Neuronal stem cell (in vitro differentiated cells): ENCODE results near the gene TOB1.
"Not testable (repeated sequence)": the region's sequence is repeated elsewhere in the genome, so short reads cannot be mapped to it uniquely, and the experiment has no call there.

Experiments
- DNase-seq: peaks from one replicate; pipeline ENCODE4 v3.0.0-alpha.2; 2013; ENCODE audit warnings: low spot score
- H2AFZ ChIP-seq: one replicate; pipeline ENCODE4 v1.6.1; 2013; ENCODE audit warnings: mild to moderate bottlenecking, low read length, inconsistent platforms
- H2AK5ac ChIP-seq: 2 replicates; pipeline ENCODE4 v1.6.1; 2013; ENCODE audit warnings: low read depth, mild to moderate bottlenecking, inconsistent platforms, low read length, moderate library complexity, mixed read lengths
- H2BK120ac ChIP-seq: 2 replicates; pipeline ENCODE4 v1.6.1; 2013; ENCODE audit warnings: low read depth, mild to moderate bottlenecking, inconsistent platforms, low read length, moderate library complexity, mixed read lengths
- H2BK12ac ChIP-seq: one replicate; pipeline ENCODE4 v1.6.1; 2013; ENCODE audit warnings: low read length, inconsistent platforms
- H2BK15ac ChIP-seq: 2 replicates; pipeline ENCODE4 v1.6.1; 2013; ENCODE audit warnings: mild to moderate bottlenecking, low read length, inconsistent platforms, mixed read lengths
- H2BK5ac ChIP-seq: one replicate; pipeline ENCODE4 v1.6.1; 2013; ENCODE audit warnings: inconsistent platforms, mild to moderate bottlenecking, low read length, moderate library complexity
- H3K14ac ChIP-seq: one replicate; pipeline ENCODE4 v1.6.1; 2013; ENCODE audit warnings: low read length, inconsistent platforms
- H3K18ac ChIP-seq: 2 replicates; pipeline ENCODE4 v1.6.1; 2013; ENCODE audit warnings: low read length, inconsistent platforms
- H3K23ac ChIP-seq: 2 replicates; pipeline ENCODE4 v1.6.1; 2013; ENCODE audit warnings: low read depth, mild to moderate bottlenecking, mixed read lengths, low read length, inconsistent platforms; ENCODE audit not compliant: poor library complexity
- H3K27ac ChIP-seq: replicated peaks from 3 replicates; pipeline ENCODE4 v1.5.1; 2013; ENCODE audit warnings: low read length, inconsistent platforms
- H3K27me3 ChIP-seq, 3 experiments: 2 replicates each; pipeline ENCODE4 v1.6.1; 2013; ENCODE audit warnings: low read length in 3 of 3, mild to moderate bottlenecking in 2 of 3, inconsistent platforms in 1 of 3, low read depth in 1 of 3, mixed read lengths in 1 of 3, moderate library complexity in 1 of 3; ENCODE audit not compliant: control insufficient read depth in 3 of 3, insufficient read depth in 3 of 3
- H3K36me3 ChIP-seq, 2 donors: replicated peaks in 1 of 2; 2 replicates each; pipeline ENCODE4 v1.6.1; 2013; ENCODE audit warnings: low read length in 2 of 2; ENCODE audit not compliant: control insufficient read depth in 2 of 2, insufficient read depth in 2 of 2
- H3K4ac ChIP-seq: 2 replicates; pipeline ENCODE4 v1.6.1; 2013; ENCODE audit warnings: inconsistent platforms, mild to moderate bottlenecking, low read length, moderate library complexity
- H3K4me1 ChIP-seq, 2 donors: 1 replicate in 1 of 2; 2 replicates in 1 of 2; pipeline ENCODE4 v1.6.1; 2013; ENCODE audit warnings: low read length in 2 of 2, low read depth in 1 of 2; ENCODE audit not compliant: control insufficient read depth in 2 of 2, insufficient read depth in 1 of 2
- H3K4me2 ChIP-seq: one replicate; pipeline ENCODE4 v1.6.1; 2013; ENCODE audit warnings: mild to moderate bottlenecking, low read length, inconsistent platforms; ENCODE audit not compliant: insufficient read depth, poor library complexity, severe bottlenecking
- H3K4me3 ChIP-seq, 2 donors: 2 replicates each; pipeline ENCODE4 v1.5.1; 2013; ENCODE audit warnings: low read length in 2 of 2, mild to moderate bottlenecking in 2 of 2, inconsistent platforms in 1 of 2, moderate library complexity in 1 of 2
- H3K79me1 ChIP-seq: one replicate; pipeline ENCODE4 v1.6.1; 2013; ENCODE audit warnings: low read depth, mild to moderate bottlenecking, inconsistent platforms, low read length, moderate library complexity
- H3K9ac ChIP-seq: one replicate; pipeline ENCODE4 v1.6.1; 2013; ENCODE audit warnings: mild to moderate bottlenecking, low read depth, low read length, inconsistent platforms; ENCODE audit not compliant: poor library complexity
- H3K9me3 ChIP-seq, 2 donors: replicated peaks in 1 of 2; 2 replicates each; pipeline versions ENCODE3 to v1.6.1; 2013; ENCODE audit warnings: low read length in 2 of 2, mild to moderate bottlenecking in 2 of 2, inconsistent platforms in 1 of 2, low read depth in 1 of 2, mixed read lengths in 1 of 2, moderate library complexity in 1 of 2; ENCODE audit not compliant: control insufficient read depth in 2 of 2, insufficient read depth in 1 of 2
- H4K8ac ChIP-seq: one replicate; pipeline ENCODE4 v1.6.1; 2013; ENCODE audit warnings: low read depth, mild to moderate bottlenecking, inconsistent platforms, low read length, moderate library complexity
- H4K91ac ChIP-seq: one replicate; pipeline ENCODE4 v1.6.1; 2013; ENCODE audit warnings: low read length, low read depth, mild to moderate bottlenecking, inconsistent platforms; ENCODE audit not compliant: poor library complexity
- WGBS, 2 donors: extraction: QIAGEN DNeasy Blood & Tissue Kit; methylation state at CpG; one replicate each; pipeline ENCODE4 v1.1.7; 2013; ENCODE audit warnings: missing lambda C conversion rate in 2 of 2, mixed read lengths in 1 of 2; ENCODE audit not compliant: insufficient read length in 2 of 2, insufficient replicate concordance in 1 of 2; ENCODE audit errors: extremely low coverage in 2 of 2; 5-methylcytosine and 5-hydroxymethylcytosine counted together

The TOB1 gene

DNA sequence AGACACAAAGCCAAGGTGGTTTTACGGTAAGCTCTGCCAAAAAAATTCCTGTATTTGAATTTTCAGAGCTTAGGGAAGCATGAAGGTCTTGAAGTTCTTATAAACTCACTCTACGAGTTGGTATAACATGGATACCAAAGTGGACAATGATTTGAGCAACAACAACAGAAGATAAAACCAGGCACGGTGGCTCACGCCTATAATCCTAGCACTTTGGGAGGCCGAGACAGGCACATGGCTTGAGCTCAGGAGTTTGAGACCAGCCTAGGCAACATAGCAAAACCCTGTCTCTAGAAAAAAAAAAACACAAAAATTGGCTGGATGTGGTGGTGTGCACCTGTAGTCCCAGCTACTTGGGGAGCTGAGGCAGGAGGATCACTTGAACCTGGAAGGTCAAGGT is 12.9 kb upstream of the TOB1 start:
- no peak overlapping the region for H2BK5ac ChIP-seq
- no peak overlapping the region for H3K4me3 ChIP-seq
- no peak overlapping the region for H3K9ac ChIP-seq
- H3K9me3 ChIP-seq = peaks cover 0 to 3% of the 10 kb centered on the region in 2 donors
- DNase-seq = no peak
- H4K8ac ChIP-seq = no peak overlapping the region
- no peak overlapping the region for H2BK120ac ChIP-seq
- no peaks in the 10 kb centered on the region for H3K79me1 ChIP-seq
- H2AFZ ChIP-seq = no peak overlapping the region
- H3K4ac ChIP-seq = no peak overlapping the region
- H2BK15ac ChIP-seq = no peak overlapping the region
- H3K36me3 ChIP-seq = no peaks in the 10 kb centered on the region
- no peaks in the 10 kb centered on the region for H3K27me3 ChIP-seq
- H3K23ac ChIP-seq = no peak overlapping the region
- no peak overlapping the region for H2AK5ac ChIP-seq
- no peak overlapping the region for H3K18ac ChIP-seq
- no peak overlapping the region for H3K27ac ChIP-seq
- no peak overlapping the region for H3K14ac ChIP-seq
- H2BK12ac ChIP-seq = no peak overlapping the region
- peaks cover 0 to 3% of the 10 kb centered on the region in 2 donors for H3K4me1 ChIP-seq
- H4K91ac ChIP-seq = no peak overlapping the region
- peak overlapping the region; percentile 11 for H3K4me2 ChIP-seq
- no CpG with 5 or more reads among the region's 5 CpGs for WGBS, 2 donors

DNA sequence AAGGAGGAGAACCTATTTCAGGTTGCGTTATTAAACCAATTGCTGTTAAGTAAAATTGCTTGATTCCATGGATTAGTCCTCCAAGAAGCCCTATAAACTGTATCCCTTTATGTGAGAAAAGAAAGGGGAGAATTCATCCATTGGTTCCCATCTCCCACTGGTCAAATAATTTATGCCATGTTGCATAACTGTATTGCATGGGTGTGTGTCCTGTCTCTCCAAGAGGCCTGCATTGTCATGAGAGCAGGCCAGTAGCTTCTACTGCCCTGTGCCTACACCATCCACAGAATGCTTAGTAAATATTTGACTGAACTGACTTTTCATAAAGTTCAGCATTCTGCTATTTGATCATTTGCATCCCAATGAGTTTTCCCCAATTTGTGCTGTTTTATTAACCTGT is 11.7 kb upstream of the TOB1 start:
- no peak overlapping the region for H3K18ac ChIP-seq
- no peak overlapping the region for H3K27ac ChIP-seq
- H3K27me3 ChIP-seq = no peaks in the 10 kb centered on the region
- H3K4me3 ChIP-seq = no peak overlapping the region
- H4K91ac ChIP-seq = no peak overlapping the region
- no peak overlapping the region for H2AK5ac ChIP-seq
- no peak overlapping the region for H2BK120ac ChIP-seq
- WGBS, 2 donors = no CpG with 5 or more reads among the region's 1 CpG
- no peaks in the 10 kb centered on the region for H3K36me3 ChIP-seq
- no peak overlapping the region for H2AFZ ChIP-seq
- H3K14ac ChIP-seq = no peak overlapping the region
- H3K9ac ChIP-seq = no peak overlapping the region
- H3K4me2 ChIP-seq = no peak overlapping the region
- H2BK5ac ChIP-seq = no peak overlapping the region
- no peak for DNase-seq
- no peak overlapping the region for H4K8ac ChIP-seq
- H3K4ac ChIP-seq = no peak overlapping the region
- H3K9me3 ChIP-seq = peaks cover 0 to 3% of the 10 kb centered on the region in 2 donors
- H3K4me1 ChIP-seq = no peaks in the 10 kb centered on the region
- H2BK15ac ChIP-seq = no peak overlapping the region
- no peak overlapping the region for H3K23ac ChIP-seq
- H3K79me1 ChIP-seq = no peaks in the 10 kb centered on the region
- H2BK12ac ChIP-seq = no peak overlapping the region

DNA sequence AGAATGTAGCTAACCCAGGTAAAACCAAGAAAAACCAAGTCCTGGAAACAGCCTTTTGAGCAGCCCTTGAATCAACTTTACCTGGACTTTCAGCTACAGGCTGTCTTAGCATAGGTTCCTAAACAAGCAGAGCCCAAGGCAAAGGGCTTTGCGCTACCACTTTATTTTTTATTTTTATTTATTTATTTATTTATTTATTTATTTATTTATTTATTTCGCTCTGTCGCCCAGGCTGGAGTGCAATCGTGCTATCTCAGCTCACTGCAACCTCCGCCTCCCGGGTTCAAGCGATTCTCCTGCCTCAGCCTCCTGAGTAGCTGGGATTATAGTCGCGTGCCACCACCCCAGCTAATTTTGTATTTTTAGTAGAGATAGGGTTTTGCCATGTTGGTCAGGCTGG is 10.9 kb upstream of the TOB1 start:
- H3K4ac ChIP-seq, H3K4me2 ChIP-seq, DNase-seq, H3K27ac ChIP-seq, H3K9me3 ChIP-seq, H3K27me3 ChIP-seq, H3K79me1 ChIP-seq, H2AFZ ChIP-seq, H2AK5ac ChIP-seq, H2BK12ac ChIP-seq, H4K8ac ChIP-seq, H3K23ac ChIP-seq, H4K91ac ChIP-seq, H3K4me3 ChIP-seq, H3K9ac ChIP-seq, H2BK120ac ChIP-seq, H3K36me3 ChIP-seq, H2BK15ac ChIP-seq, H3K4me1 ChIP-seq, H2BK5ac ChIP-seq, H3K18ac ChIP-seq, H3K14ac ChIP-seq: not testable (repeated sequence)
- no CpG with 5 or more reads among the region's 9 CpGs for WGBS, 2 donors

DNA sequence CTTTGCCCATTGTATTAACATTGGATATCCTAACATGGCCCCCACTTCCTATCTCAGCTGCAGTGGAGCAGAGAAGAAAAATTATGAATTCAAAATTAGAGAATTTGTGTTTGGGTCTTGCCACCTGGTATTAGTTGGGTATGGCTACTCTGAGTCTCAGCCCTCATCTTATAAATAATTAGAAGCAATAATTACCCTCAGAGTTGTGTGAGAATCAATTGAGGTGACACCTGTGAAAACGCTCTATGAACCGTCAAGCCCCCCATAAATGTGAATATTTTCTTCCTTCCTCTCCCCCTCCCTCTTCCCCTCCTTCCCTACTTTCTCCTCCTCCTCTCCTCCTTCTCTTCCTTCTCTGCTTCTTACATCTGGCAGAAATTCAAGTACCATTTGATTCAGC is 8.9 kb upstream of the TOB1 start:
- no peak overlapping the region for H4K8ac ChIP-seq
- WGBS, 2 donors = no CpG with 5 or more reads among the region's 2 CpGs
- H3K9me3 ChIP-seq = peaks cover 0 to 1% of the 10 kb centered on the region in 2 donors
- no peak overlapping the region for H2AK5ac ChIP-seq
- no peak overlapping the region for H3K4ac ChIP-seq
- H3K4me3 ChIP-seq = no peak overlapping the region
- H3K27me3 ChIP-seq = no peaks in the 10 kb centered on the region
- H2BK120ac ChIP-seq = no peak overlapping the region
- H3K9ac ChIP-seq = no peak overlapping the region
- H4K91ac ChIP-seq = no peak overlapping the region
- no peaks in the 10 kb centered on the region for H3K4me1 ChIP-seq
- H3K79me1 ChIP-seq = no peaks in the 10 kb centered on the region
- no peak for DNase-seq
- H3K4me2 ChIP-seq = no peak overlapping the region
- H2BK5ac ChIP-seq = no peak overlapping the region
- H3K14ac ChIP-seq = no peak overlapping the region
- H2BK15ac ChIP-seq = no peak overlapping the region
- no peak overlapping the region for H3K27ac ChIP-seq
- no peak overlapping the region for H3K18ac ChIP-seq
- H3K36me3 ChIP-seq = no peaks in the 10 kb centered on the region
- H3K23ac ChIP-seq = no peak overlapping the region
- H2BK12ac ChIP-seq = no peak overlapping the region
- H2AFZ ChIP-seq = no peak overlapping the region
